GM12801 (cell line): ENCODE data around the gene BICRA.

Experiments
- TF ChIP-seq, protein P1 (sequence below): IDR thresholded peaks from one replicate; pipeline ENCODE4 v1.5.1; 2011; ENCODE audit warnings: control low read depth; ENCODE audit not compliant: insufficient read length; ENCODE audit errors: extremely low read depth

The BICRA gene

DNA sequence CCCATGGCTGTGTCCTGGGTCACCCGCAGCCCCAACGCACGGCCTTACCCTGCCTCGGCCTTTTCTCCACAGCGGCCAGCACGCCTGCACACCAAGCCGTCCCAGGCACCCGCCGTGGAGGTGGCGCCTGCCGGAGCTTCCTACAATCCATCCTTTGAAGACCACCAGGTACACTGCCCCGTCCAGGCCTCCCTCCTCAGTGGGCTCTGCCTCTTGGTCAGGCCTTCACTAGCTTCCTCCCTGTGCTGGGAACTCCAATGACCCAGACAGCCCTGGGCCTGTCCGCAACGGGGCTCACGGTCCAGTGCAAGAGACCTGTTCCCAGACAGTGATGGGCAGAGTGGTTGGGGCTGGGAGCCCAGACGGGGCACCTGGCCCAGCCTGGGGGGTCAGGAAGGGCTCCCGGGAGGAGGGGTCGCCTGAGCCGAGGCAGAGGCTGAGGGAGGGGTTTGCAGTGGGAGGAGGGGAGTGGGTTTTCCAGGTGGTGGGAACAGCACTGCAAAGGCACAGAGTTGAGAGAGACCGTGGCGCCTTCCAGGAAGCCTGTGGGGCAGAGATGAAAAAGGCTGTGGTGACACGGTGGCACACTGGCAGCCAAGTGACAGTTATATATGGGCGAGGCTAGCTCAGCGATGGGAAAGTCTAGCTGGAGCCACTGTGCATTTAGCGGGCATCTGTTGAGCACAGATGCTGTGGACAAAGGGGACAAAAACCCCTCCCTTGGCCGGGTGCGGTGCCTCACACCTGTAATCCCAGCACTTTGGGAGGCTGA lies 143.7 kb downstream of the BICRA start:
- TF ChIP-seq, protein P1, sequence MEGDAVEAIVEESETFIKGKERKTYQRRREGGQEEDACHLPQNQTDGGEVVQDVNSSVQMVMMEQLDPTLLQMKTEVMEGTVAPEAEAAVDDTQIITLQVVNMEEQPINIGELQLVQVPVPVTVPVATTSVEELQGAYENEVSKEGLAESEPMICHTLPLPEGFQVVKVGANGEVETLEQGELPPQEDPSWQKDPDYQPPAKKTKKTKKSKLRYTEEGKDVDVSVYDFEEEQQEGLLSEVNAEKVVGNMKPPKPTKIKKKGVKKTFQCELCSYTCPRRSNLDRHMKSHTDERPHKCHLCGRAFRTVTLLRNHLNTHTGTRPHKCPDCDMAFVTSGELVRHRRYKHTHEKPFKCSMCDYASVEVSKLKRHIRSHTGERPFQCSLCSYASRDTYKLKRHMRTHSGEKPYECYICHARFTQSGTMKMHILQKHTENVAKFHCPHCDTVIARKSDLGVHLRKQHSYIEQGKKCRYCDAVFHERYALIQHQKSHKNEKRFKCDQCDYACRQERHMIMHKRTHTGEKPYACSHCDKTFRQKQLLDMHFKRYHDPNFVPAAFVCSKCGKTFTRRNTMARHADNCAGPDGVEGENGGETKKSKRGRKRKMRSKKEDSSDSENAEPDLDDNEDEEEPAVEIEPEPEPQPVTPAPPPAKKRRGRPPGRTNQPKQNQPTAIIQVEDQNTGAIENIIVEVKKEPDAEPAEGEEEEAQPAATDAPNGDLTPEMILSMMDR = no peak
